ENCODE results near the gene TMCC2. TPM values are rescaled to one million over a fixed set of nuclear protein-coding genes. Genes with fewer than 3 reads are reported as not detected.

TMCC2 gene
- total and polyA plus RNA-seq, 2 donors (not counting 1 experiment from before 2014, with no cell fraction given) = 2.0 to 4.0 TPM

- ChIA-PET CTCF (interaction anchor here (1.0 to 1.3 kb wide), 2 partner anchors 45 to 67 kb away, joined by 3 read pairs; no protein-coding TSS in a partner anchor), POLR2A (no interaction called here)
- no peaks in the 10 kb centered on the region for H3K9me3 Mint-ChIP-seq (ENCODE audit: insufficient read depth)
- no peak overlapping the region for H3K27ac Mint-ChIP-seq
- TF ChIP-seq CTCF (IDR thresholded peaks at IDR 0.05) (no peak), EZH2 (IDR thresholded peaks at IDR 0.05; ENCODE audit: borderline replicate concordance, insufficient read depth, low read depth, low read length, poor library complexity, severe bottlenecking) (no peak)
- peaks cover 3 to 20% of the 10 kb centered on the region in 2 experiments for H3K36me3 ChIP-seq (replicated peaks in 1 of 2; ENCODE audit: control extremely low read depth in 1 of 2, control insufficient read depth in 1 of 2, extremely low read depth in 1 of 2, insufficient read depth in 2 of 2, low read length in 1 of 2)
- H3K79me2 ChIP-seq (ENCODE audit: control insufficient read depth, insufficient read depth, low read length) = peaks cover 36% of the 10 kb centered on the region
- no peak overlapping the region for H3K9ac ChIP-seq (ENCODE audit: low read length)
- H3K27ac ChIP-seq (ENCODE audit: low read length in 2 of 2) = no peak overlapping the region
- no peaks in the 10 kb centered on the region for H3K27me3 Mint-ChIP-seq
- H3K4me1 ChIP-seq (ENCODE audit: control insufficient read depth in 2 of 2, insufficient read depth in 2 of 2, low read length in 2 of 2) = no peaks in the 10 kb centered on the region
- no peak overlapping the region for H3K4me2 ChIP-seq (replicated peaks; ENCODE audit: low read depth, low read length, poor library complexity, severe bottlenecking)
- ATAC-seq (ENCODE audit: low read depth) = no peak
- peaks cover 45% of the 10 kb centered on the region for H4K20me1 ChIP-seq (ENCODE audit: control insufficient read depth, insufficient read depth, low read length, poor library complexity, severe bottlenecking)
- H2AFZ ChIP-seq (ENCODE audit: insufficient read depth, low read depth, low read length, poor library complexity, severe bottlenecking) = no peak overlapping the region
- no peak overlapping the region for H3K4me3 Mint-ChIP-seq
- no peak for DNase-seq
- H3K4me3 ChIP-seq (ENCODE audit: control extremely low read depth in 1 of 5, extremely low read depth in 1 of 5, insufficient read depth in 1 of 5, low read depth in 2 of 5, low read length in 4 of 5) = no peak overlapping the region
- peaks cover 26% of the 10 kb centered on the region for H3K4me1 Mint-ChIP-seq
- WGBS (ENCODE audit: insufficient coverage) = no CpG with 5 or more reads among the region's 2 CpGs
- no peaks in the 10 kb centered on the region for H3K9me3 ChIP-seq (ENCODE audit: control extremely low read depth in 1 of 3, control insufficient read depth in 2 of 3, insufficient read depth in 1 of 3, low read length in 2 of 3)
- H3K27me3 ChIP-seq (replicated peaks in 1 of 4; ENCODE audit: control extremely low read depth in 1 of 4, control insufficient read depth in 3 of 4, insufficient read depth in 4 of 4, low read length in 3 of 4) = no peaks in the 10 kb centered on the region
- intact Hi-C loops (cut with micrococcal nuclease) = no loop called here
Measured at GRCh38 chr1:205188098-205188497, 39.6 kb upstream of the TMCC2 start.

GRCh38 chr1:205188596-205188995 lies 39.1 kb upstream of the TMCC2 start:
- no peak overlapping the region for H2AFZ ChIP-seq (ENCODE audit: insufficient read depth, low read depth, low read length, poor library complexity, severe bottlenecking)
- peaks cover 29% of the 10 kb centered on the region for H3K4me1 Mint-ChIP-seq
- no peaks in the 10 kb centered on the region for H3K9me3 ChIP-seq (ENCODE audit: control extremely low read depth in 1 of 3, control insufficient read depth in 2 of 3, insufficient read depth in 1 of 3, low read length in 2 of 3)
- no peak overlapping the region for H3K4me2 ChIP-seq (replicated peaks; ENCODE audit: low read depth, low read length, poor library complexity, severe bottlenecking)
- DNase-seq = no peak
- no peaks in the 10 kb centered on the region for H3K27me3 Mint-ChIP-seq
- intact Hi-C loops (cut with micrococcal nuclease) = no loop called here
- WGBS (ENCODE audit: insufficient coverage) = 100% methylated on average over 1 of the region's 2 CpGs
- H3K27ac ChIP-seq (ENCODE audit: low read length in 2 of 2) = no peak overlapping the region
- H3K36me3 ChIP-seq (replicated peaks in 1 of 2; ENCODE audit: control extremely low read depth in 1 of 2, control insufficient read depth in 1 of 2, extremely low read depth in 1 of 2, insufficient read depth in 2 of 2, low read length in 1 of 2) = peaks cover 3 to 19% of the 10 kb centered on the region in 2 experiments
- no peaks in the 10 kb centered on the region for H3K27me3 ChIP-seq (replicated peaks in 1 of 4; ENCODE audit: control extremely low read depth in 1 of 4, control insufficient read depth in 3 of 4, insufficient read depth in 4 of 4, low read length in 3 of 4)
- H3K4me3 ChIP-seq (ENCODE audit: control extremely low read depth in 1 of 5, extremely low read depth in 1 of 5, insufficient read depth in 1 of 5, low read depth in 2 of 5, low read length in 4 of 5) = no peak overlapping the region
- H3K9ac ChIP-seq (ENCODE audit: low read length) = no peak overlapping the region
- POLR2A ChIA-PET = no interaction called here
- H3K4me3 Mint-ChIP-seq = no peak overlapping the region
- no peaks in the 10 kb centered on the region for H3K9me3 Mint-ChIP-seq (ENCODE audit: insufficient read depth)
- peaks cover 40% of the 10 kb centered on the region for H3K79me2 ChIP-seq (ENCODE audit: control insufficient read depth, insufficient read depth, low read length)
- no peak for ATAC-seq (ENCODE audit: low read depth)
- no peak overlapping the region for H3K27ac Mint-ChIP-seq
- CTCF ChIA-PET = interaction anchor here (1.4 kb wide), 1 partner anchor 85 kb away, joined by 3 read pairs; no protein-coding TSS in a partner anchor
- H4K20me1 ChIP-seq (ENCODE audit: control insufficient read depth, insufficient read depth, low read length, poor library complexity, severe bottlenecking) = peaks cover 50% of the 10 kb centered on the region
- TF ChIP-seq CTCF (IDR thresholded peaks at IDR 0.05) (no peak), EZH2 (IDR thresholded peaks at IDR 0.05; ENCODE audit: borderline replicate concordance, insufficient read depth, low read depth, low read length, poor library complexity, severe bottlenecking) (no peak)
- no peaks in the 10 kb centered on the region for H3K4me1 ChIP-seq (ENCODE audit: control insufficient read depth in 2 of 2, insufficient read depth in 2 of 2, low read length in 2 of 2)
